Body of pancreas (tissue), 4 donors: ENCODE measurements around the gene SLC45A2. TPM values are rescaled to one million over a fixed set of nuclear protein-coding genes. Genes with fewer than 3 reads are reported as not detected.

ENCODE experiments used
- ATAC-seq: fragments of 150-250 bp; one replicate; pipeline ENCODE4 v1.9.1; 2016
- DNase-seq, 4 donors: peaks; one replicate each; pipeline ENCODE4 v3.0.0-alpha.2; 2019
- H3K27ac ChIP-seq, 4 donors: fragments of 200-600 bp; sonication (generic); 1 replicate in 3 of 4; 2 replicates in 1 of 4; pipeline versions ENCODE4 v1.5.1 to v1.6.1; 2016 to 2019; ENCODE audit warnings: mild to moderate bottlenecking in 1 of 4, mixed read lengths in 1 of 4, moderate library complexity in 1 of 4
- H3K27me3 ChIP-seq, 2 donors: fragments of 200-600 bp; sonication (generic); one replicate each; pipeline ENCODE4 v1.6.0; 2016; ENCODE audit warnings: mild to moderate bottlenecking in 1 of 2
- H3K36me3 ChIP-seq, 2 donors: fragments of 200-600 bp; sonication (generic); replicated peaks in 1 of 2; 2 replicates each; pipeline ENCODE4 v1.5.1; 2016; ENCODE audit warnings: low read depth in 2 of 2; ENCODE audit not compliant: insufficient read depth in 1 of 2
- H3K4me1 ChIP-seq: fragments of 200-600 bp; sonication (generic); one replicate; pipeline ENCODE4 v1.6.0; 2016
- H3K4me3 ChIP-seq, 2 donors: fragments of 200-600 bp; sonication (generic); 1 replicate in 1 of 2; 2 replicates in 1 of 2; pipeline ENCODE4 v1.5.1; 2016 to 2019
- H3K9me3 ChIP-seq, 3 donors: fragments of 200-600 bp; sonication (generic); 1 replicate in 2 of 3; 2 replicates in 1 of 3; pipeline ENCODE4 v1.5.1; 2016
- POLR2A ChIP-seq, 3 donors: fragments of 450-650 bp; IDR thresholded peaks; one replicate each; pipeline ENCODE4 v1.6.1; 2016; ENCODE audit warnings: antibody characterized with exemption in 3 of 3, mild to moderate bottlenecking in 2 of 3
- WGBS, 2 donors: methylation state at CpG; one replicate each; pipeline ENCODE4 v1.1.5; 2017; 5-methylcytosine and 5-hydroxymethylcytosine counted together
- intact Hi-C: fragments of 100-400 bp; cut with DNase I; formaldehyde crosslinking; loops from one replicate; pipeline ENCODE4 v1.15.1; 2023
- total RNA-seq, 2 donors: library from RNA; depleted of rRNA; stranded (reverse); fragments of >200 nt; gene quantifications; one replicate each; pipeline ENCODE4 v1.1.0, GENCODE V29; 2016
- TF ChIP-seq, protein P1 (sequence below), 7 experiments: fragments of 450-650 bp in 4 of 7; fragments of 200-600 bp in 3 of 7; sonication (generic) in 3 of 7; IDR thresholded peaks; one replicate each; pipeline ENCODE4 v1.5.1; 2016 to 2019; ENCODE audit warnings: antibody characterized with exemption in 7 of 7

SLC45A2 gene
- total RNA-seq, 2 donors from 2014 or later, result not detected

DNA sequence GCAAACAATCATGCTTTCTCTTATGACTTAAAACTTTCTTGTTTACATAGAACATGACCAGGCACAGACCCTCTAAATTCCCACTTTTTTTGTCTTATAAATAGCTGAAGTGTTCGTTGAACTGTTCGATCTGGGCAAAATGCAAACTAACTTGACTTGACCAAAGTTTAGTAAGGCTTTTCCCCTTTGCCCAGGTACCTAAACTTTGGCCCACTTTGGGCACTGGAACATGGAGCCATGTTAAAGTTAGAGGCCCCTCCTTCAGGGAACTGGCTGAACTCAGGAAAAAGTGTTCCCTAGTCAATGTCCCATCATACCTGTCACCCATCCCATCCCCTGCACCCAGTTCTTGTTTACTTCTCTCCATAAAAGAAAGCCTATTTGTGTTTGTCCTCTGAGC is 32.8 kb upstream of the SLC45A2 start:
- WGBS, 2 donors, result 92 to 95% methylated on average over 2 of the region's 2 CpGs
- no peak for DNase-seq
- no peak for ATAC-seq
- Histone ChIP-seq H3K36me3 (peaks cover 0 to 2% of the 10 kb centered on the region in 2 donors), H3K4me3 (no peak overlapping the region), H3K27ac (no peak overlapping the region), H3K27me3 (no peaks in the 10 kb centered on the region), H3K9me3 (no peaks in the 10 kb centered on the region), H3K4me1 (peaks cover 6% of the 10 kb centered on the region)
- no peak for TF ChIP-seq POLR2A (IDR thresholded peaks at IDR 0.05)
- TF ChIP-seq, protein P1, sequence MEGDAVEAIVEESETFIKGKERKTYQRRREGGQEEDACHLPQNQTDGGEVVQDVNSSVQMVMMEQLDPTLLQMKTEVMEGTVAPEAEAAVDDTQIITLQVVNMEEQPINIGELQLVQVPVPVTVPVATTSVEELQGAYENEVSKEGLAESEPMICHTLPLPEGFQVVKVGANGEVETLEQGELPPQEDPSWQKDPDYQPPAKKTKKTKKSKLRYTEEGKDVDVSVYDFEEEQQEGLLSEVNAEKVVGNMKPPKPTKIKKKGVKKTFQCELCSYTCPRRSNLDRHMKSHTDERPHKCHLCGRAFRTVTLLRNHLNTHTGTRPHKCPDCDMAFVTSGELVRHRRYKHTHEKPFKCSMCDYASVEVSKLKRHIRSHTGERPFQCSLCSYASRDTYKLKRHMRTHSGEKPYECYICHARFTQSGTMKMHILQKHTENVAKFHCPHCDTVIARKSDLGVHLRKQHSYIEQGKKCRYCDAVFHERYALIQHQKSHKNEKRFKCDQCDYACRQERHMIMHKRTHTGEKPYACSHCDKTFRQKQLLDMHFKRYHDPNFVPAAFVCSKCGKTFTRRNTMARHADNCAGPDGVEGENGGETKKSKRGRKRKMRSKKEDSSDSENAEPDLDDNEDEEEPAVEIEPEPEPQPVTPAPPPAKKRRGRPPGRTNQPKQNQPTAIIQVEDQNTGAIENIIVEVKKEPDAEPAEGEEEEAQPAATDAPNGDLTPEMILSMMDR (IDR thresholded peaks at IDR 0.05), result no peak
- intact Hi-C loops, result no loop called here

DNA sequence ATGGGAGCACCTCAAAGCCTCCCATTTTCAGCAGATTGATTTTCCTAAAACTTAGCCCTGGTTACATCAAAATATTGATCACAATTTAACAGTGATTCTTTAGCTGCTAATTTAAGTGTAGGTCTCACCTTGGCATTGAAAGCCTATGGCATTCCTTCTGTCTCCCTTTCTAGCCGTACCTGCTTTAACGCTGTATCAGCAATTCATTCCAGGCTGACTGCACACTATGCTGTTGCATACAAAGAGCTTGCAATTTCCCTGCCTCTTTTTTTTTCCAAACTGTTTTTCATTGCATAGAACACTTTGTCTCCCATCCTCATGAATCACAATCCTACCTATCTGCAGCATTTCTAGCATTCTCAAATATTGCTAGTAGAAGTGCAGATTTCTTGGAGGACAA is 32.3 kb upstream of the SLC45A2 start:
- H3K27ac ChIP-seq, result no peak overlapping the region
- H3K9me3 ChIP-seq, result no peaks in the 10 kb centered on the region
- no peak overlapping the region for H3K4me3 ChIP-seq
- TF ChIP-seq POLR2A (IDR thresholded peaks at IDR 0.05), result no peak
- TF ChIP-seq, protein P1 (IDR thresholded peaks at IDR 0.05), result no peak
- ATAC-seq (no peak), DNase-seq (no peak)
- H3K27me3 ChIP-seq, result no peaks in the 10 kb centered on the region
- WGBS, 2 donors, result 91 to 94% methylated on average over 2 of the region's 2 CpGs
- intact Hi-C loops, result no loop called here
- H3K36me3 ChIP-seq, result peaks cover 0 to 2% of the 10 kb centered on the region in 2 donors
- peaks cover 4% of the 10 kb centered on the region for H3K4me1 ChIP-seq

DNA sequence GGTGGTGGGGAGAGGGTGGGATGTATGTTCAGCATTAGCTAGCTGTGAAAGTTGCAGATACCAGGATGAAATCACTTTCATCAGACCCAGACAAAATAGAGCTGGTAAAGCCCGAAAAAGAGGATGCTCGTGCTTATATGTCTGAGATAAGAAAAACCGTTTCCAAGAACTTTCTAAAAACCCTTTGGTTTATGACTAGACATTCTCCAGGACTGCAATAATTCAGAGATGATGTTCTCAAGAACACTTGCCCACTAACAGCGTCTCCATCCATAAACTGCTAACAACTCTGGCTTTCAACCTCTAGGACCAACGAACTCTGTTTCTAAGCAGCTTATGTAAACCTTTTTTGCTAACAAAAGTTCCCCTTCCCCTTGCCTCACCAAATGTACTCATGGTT is 31.7 kb upstream of the SLC45A2 start:
- no peaks in the 10 kb centered on the region for H3K27me3 ChIP-seq
- ATAC-seq (no peak), DNase-seq (no peak)
- H3K9me3 ChIP-seq, result no peaks in the 10 kb centered on the region
- no peak overlapping the region for H3K27ac ChIP-seq
- intact Hi-C loops, result no loop called here
- no peak overlapping the region for H3K4me3 ChIP-seq
- TF ChIP-seq POLR2A (IDR thresholded peaks at IDR 0.05), result no peak
- TF ChIP-seq, protein P1 (IDR thresholded peaks at IDR 0.05), result no peak
- 79 to 81% methylated on average over 5 of the region's 5 CpGs for WGBS, 2 donors
- H3K36me3 ChIP-seq, result peaks cover 0 to 2% of the 10 kb centered on the region in 2 donors
- peaks cover 4% of the 10 kb centered on the region for H3K4me1 ChIP-seq

- TF ChIP-seq, protein P1 (IDR thresholded peaks at IDR 0.05), result no peak
- TF ChIP-seq POLR2A (IDR thresholded peaks at IDR 0.05), result no peak
- Histone ChIP-seq H3K9me3 (no peaks in the 10 kb centered on the region), H3K4me1 (peaks cover 4% of the 10 kb centered on the region), H3K27me3 (no peaks in the 10 kb centered on the region), H3K36me3 (peaks cover 0 to under 1% of the 10 kb centered on the region in 2 donors), H3K27ac (no peak overlapping the region), H3K4me3 (no peak overlapping the region)
- WGBS, 2 donors, result 87 to 90% methylated on average over 4 of the region's 4 CpGs
- DNase-seq (no peak), ATAC-seq (no peak)
- intact Hi-C loops, result no loop called here
These were observed 30.8 kb upstream of the SLC45A2 start for GRCh38 chr5:34015120-34015822.

DNA sequence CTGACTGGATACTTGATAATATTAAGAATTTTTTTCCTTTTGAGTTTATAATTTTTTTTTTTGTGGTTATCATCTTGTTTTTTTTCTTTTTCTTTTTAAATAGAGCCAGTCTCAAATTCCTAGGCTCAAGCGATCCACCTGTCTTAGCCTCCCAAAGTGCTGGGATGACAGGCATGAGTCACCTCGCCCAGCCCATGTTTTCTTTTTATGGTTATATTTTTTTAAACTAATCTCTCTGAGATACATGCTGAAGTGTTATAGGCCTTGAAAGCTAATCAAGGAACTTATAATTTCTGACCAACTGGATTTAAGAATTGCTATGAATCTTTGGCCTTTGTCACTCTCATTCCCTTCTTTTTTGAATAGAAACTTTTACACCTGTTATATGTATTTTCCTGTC is 30.1 kb upstream of the SLC45A2 start:
- intact Hi-C loops, result no loop called here
- Histone ChIP-seq H3K36me3 (no peaks in the 10 kb centered on the region), H3K4me1 (peaks cover 4% of the 10 kb centered on the region), H3K27ac (no peak overlapping the region), H3K9me3 (no peaks in the 10 kb centered on the region), H3K4me3 (no peak overlapping the region), H3K27me3 (no peaks in the 10 kb centered on the region)
- ATAC-seq (no peak), DNase-seq (no peak)
- WGBS, 2 donors, result 93 to 96% methylated on average over 2 of the region's 2 CpGs
- TF ChIP-seq, protein P1 (IDR thresholded peaks at IDR 0.05), result no peak
- TF ChIP-seq POLR2A (IDR thresholded peaks at IDR 0.05), result no peak
